ENCODE measurements around the gene PACSIN3. TPM values are rescaled to one million over a fixed set of nuclear protein-coding genes. Genes with fewer than 3 reads are reported as not detected.

PACSIN3 gene
- total and polyA plus RNA-seq, 12 donors: 49.4 to 211 (median 100) TPM

- Histone ChIP-seq H3K4me1 (replicated peaks in 1 of 2) (peaks cover 5 to 14% of the 10 kb centered on the region in 2 donors), H3K27me3 (no peaks in the 10 kb centered on the region), H3K27ac (no peak overlapping the region), H3K4me3 (no peak overlapping the region), H3K9me3 (replicated peaks in 1 of 3) (no peaks in the 10 kb centered on the region), H3K36me3 (replicated peaks in 1 of 2) (peaks cover 0 to 23% of the 10 kb centered on the region in 2 donors)
- intact Hi-C loops (cut with DNase I): no loop called here
- DNase-seq: no peak
- 81 to 93% (median 88%) methylated on average over 4 to 5 of the region's 5 CpGs for WGBS, 4 donors
- TF ChIP-seq CTCF (IDR thresholded peaks at IDR 0.05) (no peak), POLR2A (IDR thresholded peaks at IDR 0.05) (no peak)
These were observed 25.5 kb downstream of the PACSIN3 start for GRCh38 chr11:47160753-47161133.

DNA sequence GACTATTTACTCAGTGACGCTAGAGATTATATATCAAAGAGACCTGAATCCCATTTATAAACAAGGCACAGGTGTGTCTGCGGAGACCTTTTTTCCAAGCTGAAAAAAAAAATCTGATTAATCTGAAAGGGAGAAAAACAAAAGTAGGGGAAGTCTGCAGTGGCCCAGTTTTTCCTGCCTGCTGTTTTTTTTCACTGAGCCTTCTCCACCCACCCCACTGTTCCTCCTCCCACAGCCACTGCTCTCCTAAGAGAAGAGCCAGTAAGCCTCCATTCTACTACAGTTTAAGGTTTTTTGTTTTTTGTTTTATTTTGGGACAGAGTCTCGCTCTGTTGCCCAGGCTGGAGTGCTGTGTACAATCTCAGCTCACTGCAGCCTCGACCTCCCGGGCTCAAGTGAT lies 28.0 kb downstream of the PACSIN3 start:
- H3K27me3 ChIP-seq: no peaks in the 10 kb centered on the region
- no peak overlapping the region for H3K27ac ChIP-seq
- H3K36me3 ChIP-seq (replicated peaks in 1 of 2): no peaks in the 10 kb centered on the region
- no peaks in the 10 kb centered on the region for H3K9me3 ChIP-seq (replicated peaks in 1 of 3)
- intact Hi-C loops (cut with DNase I): no loop called here
- WGBS, 4 donors: 83 to 89% (median 85%) methylated on average over 5 of the region's 5 CpGs
- H3K4me3 ChIP-seq: no peak overlapping the region
- no peak for DNase-seq
- TF ChIP-seq CTCF (IDR thresholded peaks at IDR 0.05) (no peak), POLR2A (IDR thresholded peaks at IDR 0.05) (no peak)
- peaks cover 5 to 19% of the 10 kb centered on the region in 2 donors for H3K4me1 ChIP-seq (replicated peaks in 1 of 2)

- H3K4me3 ChIP-seq: no peak overlapping the region
- WGBS, 4 donors: 82 to 86% (median 85%) methylated on average over 8 of the region's 8 CpGs; no CpG with 5 or more reads in 1 of the 4 donors
- DNase-seq: no peak
- peaks cover 5 to 23% of the 10 kb centered on the region in 2 donors for H3K4me1 ChIP-seq (replicated peaks in 1 of 2)
- no peak for TF ChIP-seq CTCF (IDR thresholded peaks at IDR 0.05)
- TF ChIP-seq POLR2A (IDR thresholded peaks at IDR 0.05): no peak
- no peaks in the 10 kb centered on the region for H3K36me3 ChIP-seq (replicated peaks in 1 of 2)
- no peak overlapping the region for H3K27ac ChIP-seq
- intact Hi-C loops (cut with DNase I): no loop called here
- no peaks in the 10 kb centered on the region for H3K27me3 ChIP-seq
- H3K9me3 ChIP-seq (replicated peaks in 1 of 3): no peaks in the 10 kb centered on the region
These were observed 28.4 kb downstream of the PACSIN3 start for GRCh38 chr11:47157805-47158204.

- H3K27ac ChIP-seq: no peak overlapping the region
- H3K4me1 ChIP-seq (replicated peaks in 1 of 2): peaks cover 2 to 18% of the 10 kb centered on the region in 2 donors
- 90 to 100% (median 91%) methylated on average over 3 to 20 of the region's 20 CpGs for WGBS, 4 donors
- no peaks in the 10 kb centered on the region for H3K27me3 ChIP-seq
- no peaks in the 10 kb centered on the region for H3K36me3 ChIP-seq (replicated peaks in 1 of 2)
- intact Hi-C loops (cut with DNase I): no loop called here
- no peak overlapping the region for H3K4me3 ChIP-seq
- no peaks in the 10 kb centered on the region for H3K9me3 ChIP-seq (replicated peaks in 1 of 3)
- no peak for DNase-seq
- TF ChIP-seq POLR2A (IDR thresholded peaks at IDR 0.05): no peak
- TF ChIP-seq CTCF (IDR thresholded peaks at IDR 0.05): no peak
These were observed 29.3 kb downstream of the PACSIN3 start for GRCh38 chr11:47156951-47157350.
